GM21381 (cell line): ENCODE results near the gene KIF26B.
"Not testable (repeated sequence)": the region's sequence is repeated elsewhere in the genome, so short reads cannot be mapped to it uniquely, and the experiment has no call there.

Experiments used
- ATAC-seq: cut with Tn5 transposase; IDR thresholded peaks from one replicate; pipeline ENCODE4 v1.9.1; 2021; ENCODE audit warnings: mild to moderate bottlenecking, moderate library complexity; ENCODE audit not compliant: unreplicated experiment

The KIF26B gene

GRCh38 chr1:245710961-245711903 lies 556.4 kb downstream of the KIF26B start:
- no peak for ATAC-seq

GRCh38 chr1:245714027-245714426 lies 559.2 kb downstream of the KIF26B start:
- ATAC-seq = not testable (repeated sequence)

DNA sequence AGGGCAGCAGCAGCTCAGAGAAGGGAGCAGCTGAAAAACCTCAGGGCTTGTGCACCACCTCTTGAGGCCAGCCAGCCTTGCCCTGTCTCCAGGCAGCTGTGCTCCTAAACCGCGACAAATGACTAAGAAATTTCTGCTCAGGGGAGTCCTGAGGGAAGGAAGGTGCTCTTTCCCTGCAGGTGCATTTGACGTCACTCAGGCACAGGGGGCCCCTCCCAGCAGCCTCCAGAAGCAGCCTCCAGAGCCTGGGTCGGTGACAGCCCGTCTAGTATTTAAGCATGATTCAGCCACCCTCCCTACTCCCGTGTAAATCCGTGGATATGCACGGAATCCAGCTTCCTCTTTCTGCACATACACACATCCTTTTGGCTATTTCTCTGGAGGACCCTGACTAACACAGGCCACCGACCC lies 560.5 kb downstream of the KIF26B start:
- ATAC-seq = no peak

DNA sequence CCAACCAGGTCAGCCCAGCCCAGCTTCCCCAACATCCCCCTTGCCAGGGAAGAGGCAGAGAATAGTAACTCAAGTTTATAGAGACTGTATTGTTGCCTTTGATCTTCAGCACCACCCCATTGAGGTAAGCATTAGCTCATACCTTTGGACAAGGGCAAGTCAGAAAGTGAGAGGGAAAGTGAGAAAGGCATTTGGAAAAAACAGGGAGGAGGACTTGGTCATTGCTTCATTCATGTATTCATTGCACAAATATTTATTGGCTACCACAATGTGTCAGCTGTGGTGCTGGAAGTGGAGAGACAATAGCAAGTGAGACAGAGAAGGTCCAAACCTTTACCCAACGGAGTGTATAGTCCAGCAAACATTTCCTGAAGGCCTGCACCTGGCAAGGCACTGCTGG lies 561.2 kb downstream of the KIF26B start:
- no peak for ATAC-seq

DNA sequence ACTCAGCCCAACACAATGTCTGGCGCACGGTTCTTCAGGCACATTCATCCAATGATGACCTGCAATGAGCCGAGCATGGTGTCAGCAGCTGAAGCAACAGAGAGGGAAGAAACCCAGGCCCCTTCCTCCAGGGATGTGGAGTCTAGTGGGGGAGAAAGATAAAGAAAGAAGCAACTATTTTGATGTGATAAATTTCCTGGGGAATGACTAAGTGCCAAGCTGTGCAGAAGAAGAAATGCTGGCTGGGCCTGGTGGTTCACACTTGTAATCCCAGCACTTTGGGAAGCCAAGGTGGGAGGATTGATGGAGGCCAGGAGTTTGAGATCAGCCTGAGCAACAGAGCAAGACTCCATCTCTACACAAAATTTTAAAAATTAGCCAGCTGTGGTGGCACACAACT lies 561.8 kb downstream of the KIF26B start:
- ATAC-seq = no peak

- ATAC-seq = no peak
These were observed 562.8 kb downstream of the KIF26B start for GRCh38 chr1:245717611-245718010.

DNA sequence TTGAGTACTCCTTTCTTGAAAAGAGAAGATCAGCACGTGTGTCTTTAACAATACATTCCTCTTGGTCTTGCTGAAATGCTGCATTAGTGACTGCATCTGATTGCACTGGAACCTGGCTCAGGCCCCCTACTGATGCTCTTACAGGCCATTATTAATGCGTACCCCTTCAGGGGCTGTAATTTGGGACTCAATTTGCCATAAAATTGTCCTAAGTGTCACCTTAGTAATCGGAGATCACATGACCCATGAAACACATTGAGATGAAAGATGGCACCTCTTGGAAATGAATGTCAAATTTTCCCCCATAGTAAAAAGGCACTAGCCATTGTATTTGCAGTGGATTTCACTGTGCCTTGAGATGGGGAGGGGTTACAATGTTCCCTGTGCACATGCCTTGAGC lies 563.3 kb downstream of the KIF26B start:
- ATAC-seq = no peak

DNA sequence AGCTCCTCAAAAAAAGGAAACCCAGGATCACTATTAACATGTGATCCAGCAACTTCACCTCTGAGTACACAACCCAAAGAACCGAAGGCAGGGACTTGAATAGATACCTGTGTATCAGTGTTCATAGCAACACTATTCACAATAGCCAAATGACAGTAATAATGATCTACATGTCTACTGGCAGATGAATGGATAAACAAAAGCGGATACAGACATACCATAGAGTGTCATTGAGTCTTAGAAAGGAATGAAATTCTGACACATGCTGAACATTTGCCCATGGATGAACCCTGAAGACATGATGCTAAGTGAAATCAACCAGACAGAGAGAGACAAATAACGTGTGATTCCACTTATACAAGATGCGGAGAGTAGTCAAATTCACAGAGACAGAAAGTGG lies 564.2 kb downstream of the KIF26B start:
- no peak for ATAC-seq

DNA sequence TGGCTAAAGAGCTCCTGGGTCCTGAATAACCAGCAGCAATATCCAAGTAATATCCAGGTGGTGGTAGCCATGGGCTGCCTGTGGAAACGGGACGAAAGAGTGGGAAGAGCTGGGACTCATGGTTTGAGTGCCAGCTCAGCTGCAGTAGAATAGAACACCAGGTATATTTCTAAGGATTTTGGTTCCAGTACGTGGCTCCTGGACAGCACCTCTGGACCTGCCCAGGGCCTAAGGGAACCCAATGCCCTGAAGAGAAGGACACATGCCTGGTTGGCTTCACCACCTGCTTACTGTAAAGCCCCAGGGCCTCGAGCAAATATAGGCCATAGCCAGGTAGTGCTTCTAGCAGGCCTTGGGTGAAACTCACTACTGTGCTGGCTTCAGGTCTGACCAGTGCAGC lies 566.7 kb downstream of the KIF26B start:
- no peak for ATAC-seq

DNA sequence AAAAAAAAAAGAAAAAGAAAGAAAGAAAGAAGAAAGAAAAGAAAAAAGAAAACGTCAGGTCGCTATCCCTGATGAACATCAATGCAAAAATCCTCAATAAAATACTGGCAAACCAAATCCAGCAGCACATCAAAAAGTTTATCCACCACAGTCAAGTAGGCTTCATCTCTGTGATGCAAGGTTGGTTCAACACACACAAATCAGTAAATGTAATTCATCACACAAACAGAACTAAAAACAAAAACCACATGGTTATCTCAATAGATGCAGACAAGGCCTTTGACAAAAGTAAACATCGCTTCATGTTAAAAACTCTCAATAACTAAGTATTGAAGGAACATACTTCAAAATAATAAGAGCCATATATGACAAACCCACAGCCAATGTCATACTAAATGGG lies 573.2 kb downstream of the KIF26B start:
- not testable (repeated sequence) for ATAC-seq

DNA sequence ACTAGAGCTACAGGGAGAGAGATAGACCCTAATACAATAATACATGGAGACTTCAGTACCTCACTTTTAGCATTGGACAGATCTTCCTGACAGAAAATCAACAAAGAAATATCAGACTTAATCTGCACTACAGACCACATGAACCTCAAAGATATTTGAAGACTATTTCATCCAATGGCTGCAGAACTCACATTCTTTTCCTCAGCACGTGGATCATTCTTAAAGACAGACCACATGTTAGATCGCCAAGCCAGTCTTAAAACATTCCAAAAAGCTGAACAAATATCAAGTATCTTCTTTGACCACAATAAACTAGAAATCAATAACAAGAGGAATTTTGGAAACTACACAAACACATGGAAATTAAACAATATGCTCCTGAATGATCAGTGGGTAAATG lies 576.0 kb downstream of the KIF26B start:
- no peak for ATAC-seq

DNA sequence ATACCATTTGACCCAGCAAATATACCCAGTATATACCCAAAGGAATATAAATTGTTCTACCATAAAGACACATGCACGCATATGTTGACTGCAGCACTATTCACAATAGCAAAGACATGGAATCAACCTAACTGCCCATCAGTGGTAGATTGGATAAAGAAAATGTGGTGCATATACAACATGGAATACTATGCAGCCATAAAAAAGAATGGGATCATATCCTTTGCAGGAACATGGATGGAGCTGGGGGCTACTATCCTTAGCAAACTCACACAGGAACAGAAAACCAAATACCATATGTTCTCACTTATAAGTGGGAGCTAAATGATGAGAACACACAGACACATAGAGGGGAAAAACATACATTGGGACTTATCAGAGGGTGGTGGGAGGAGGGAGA lies 585.6 kb downstream of the KIF26B start:
- not testable (repeated sequence) for ATAC-seq

DNA sequence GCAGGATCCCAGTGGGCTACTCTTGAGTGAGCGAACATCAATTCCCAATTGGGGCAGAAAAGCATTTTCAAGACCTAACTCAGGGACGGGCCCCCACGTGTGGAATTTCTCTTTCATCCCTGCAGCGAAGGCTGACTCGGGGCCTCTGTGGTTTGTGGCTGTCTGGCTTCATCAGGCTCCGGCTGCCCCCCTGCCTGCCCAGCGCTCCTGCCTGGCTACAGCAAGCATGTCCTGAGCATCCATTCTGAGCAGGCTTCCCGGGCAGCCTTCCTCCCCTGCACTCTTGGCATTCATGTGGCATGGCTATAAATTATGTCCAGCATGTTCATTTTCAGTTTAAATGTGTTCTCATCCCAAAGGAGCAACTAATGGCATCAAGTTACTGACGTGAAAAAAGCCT lies 588.1 kb downstream of the KIF26B start:
- no peak for ATAC-seq

DNA sequence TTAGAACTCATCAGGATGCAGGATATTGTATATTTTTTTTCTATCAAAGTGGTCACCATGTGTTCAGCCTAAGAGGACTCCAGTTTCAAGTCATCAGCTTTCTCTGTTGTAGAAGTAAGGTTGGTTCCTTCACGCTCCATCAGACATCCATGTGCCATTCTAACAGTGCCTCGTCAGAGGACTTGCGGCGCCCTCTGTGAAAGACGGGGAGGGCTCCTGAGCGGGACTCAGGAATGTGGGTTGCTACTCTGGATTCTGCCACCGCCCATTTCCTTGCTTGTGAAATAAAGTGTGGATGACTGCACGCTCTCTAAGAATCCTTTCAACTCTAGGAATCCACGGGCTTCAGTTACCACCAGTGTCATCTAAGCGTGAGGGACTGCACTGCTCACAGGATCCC lies 593.5 kb downstream of the KIF26B start:
- no peak for ATAC-seq

DNA sequence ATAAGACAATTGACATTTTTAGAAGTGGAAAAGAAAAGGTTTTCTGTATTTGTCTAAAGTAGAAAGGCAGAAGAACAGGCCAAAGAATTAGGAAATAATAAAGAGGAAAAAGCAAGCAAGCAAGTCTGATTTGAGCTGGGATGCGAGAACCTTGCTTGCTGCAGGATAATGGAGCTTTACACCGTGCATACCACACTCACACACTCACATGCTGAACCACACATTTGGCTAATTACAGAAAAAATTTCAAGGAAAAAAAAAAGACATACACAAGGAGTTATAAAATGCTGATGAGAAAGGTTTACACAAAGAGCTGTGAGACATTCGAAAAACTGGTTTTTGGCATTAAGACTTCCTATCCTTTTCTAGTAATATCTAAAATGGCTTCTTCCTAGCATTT lies 593.9 kb downstream of the KIF26B start:
- no peak for ATAC-seq

DNA sequence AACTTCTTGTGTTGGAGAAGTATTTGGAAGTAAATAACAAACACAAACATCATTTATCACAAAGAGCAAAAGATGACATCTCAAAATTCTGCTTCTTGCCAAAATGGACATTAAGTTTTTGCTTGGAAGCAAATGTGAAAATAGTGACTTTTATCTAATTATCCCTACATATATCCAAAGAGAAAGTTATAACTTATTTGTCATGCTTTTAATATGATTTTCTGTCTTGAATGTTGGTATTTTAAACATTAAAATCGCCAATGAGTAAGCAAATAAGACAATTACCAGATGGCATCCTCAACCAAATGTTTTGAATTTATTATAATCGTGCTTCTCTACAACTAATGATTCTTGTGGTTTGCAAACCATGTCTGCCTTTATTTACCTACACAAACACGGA lies 594.3 kb downstream of the KIF26B start:
- no peak for ATAC-seq

GRCh38 chr1:245750261-245750660 lies 595.5 kb downstream of the KIF26B start:
- ATAC-seq = no peak

GRCh38 chr1:245751116-245751515 lies 596.3 kb downstream of the KIF26B start:
- ATAC-seq = no peak

- no peak for ATAC-seq
These were observed 597.1 kb downstream of the KIF26B start for GRCh38 chr1:245751726-245752470.

DNA sequence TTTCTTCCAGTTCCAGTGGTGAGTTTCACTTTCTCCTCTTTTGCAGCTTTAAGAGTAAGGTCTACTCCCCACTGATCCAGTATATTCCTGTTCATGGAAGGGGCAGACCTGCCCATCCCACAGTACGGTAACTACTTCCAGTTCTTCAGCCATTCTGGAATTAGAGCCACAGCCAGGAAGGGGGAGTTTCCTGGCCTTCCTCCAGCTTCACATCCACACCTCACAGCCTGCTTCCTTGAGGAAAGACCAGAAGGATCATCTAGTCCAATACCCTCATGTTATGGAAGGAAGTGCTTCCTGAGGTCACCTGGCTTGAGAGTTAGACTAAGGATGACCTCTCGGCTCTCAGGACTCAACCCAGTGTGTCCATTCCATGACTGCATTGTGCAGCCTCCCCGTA lies 597.8 kb downstream of the KIF26B start:
- ATAC-seq = no peak

DNA sequence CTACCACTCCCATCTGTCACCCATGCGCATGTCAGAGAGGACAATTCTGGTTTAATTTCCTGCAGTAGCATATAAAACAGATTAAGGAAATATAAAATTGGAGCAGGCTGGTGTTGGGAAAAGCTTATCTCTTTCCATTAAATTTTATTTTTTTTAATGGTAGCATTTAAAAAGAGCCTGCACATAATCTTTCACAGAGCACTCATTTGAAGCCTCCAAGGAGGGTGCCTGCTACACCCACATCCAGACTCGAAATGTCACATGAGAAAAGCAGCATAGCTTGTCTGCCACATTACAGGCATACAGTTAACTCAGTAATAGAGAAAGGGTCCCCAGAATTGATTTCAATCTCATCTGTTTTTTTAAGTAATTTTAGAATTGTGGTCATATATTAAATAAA lies 599.0 kb downstream of the KIF26B start:
- ATAC-seq = no peak

GRCh38 chr1:245754463-245754961 lies 599.7 kb downstream of the KIF26B start:
- no peak for ATAC-seq
